Loucy (cell line): Measurements from ENCODE around the gene NDUFS4.

Source experiments
- H2AFZ ChIP-seq: fragments of 200-600 bp; sonication (generic); 2 replicates; pipeline ENCODE4 v1.6.0; 2016; ENCODE audit warnings: antibody characterized with exemption, mild to moderate bottlenecking, low read length, moderate library complexity
- H3F3A ChIP-seq: fragments of 200-600 bp; 2 replicates; pipeline ENCODE4 v1.6.0; 2016; ENCODE audit warnings: antibody characterized with exemption, low read depth, mild to moderate bottlenecking
- H3K27me3 ChIP-seq: fragments of 200-600 bp; sonication (generic); 2 replicates; pipeline ENCODE4 v1.6.1; 2014; ENCODE audit warnings: low read length, mild to moderate bottlenecking; ENCODE audit not compliant: insufficient read depth, poor library complexity, severe bottlenecking
- H3K36me3 ChIP-seq: fragments of 200-600 bp; sonication (generic); 2 replicates; pipeline ENCODE4 v1.6.1; 2016; ENCODE audit warnings: low read length; ENCODE audit not compliant: insufficient read depth
- H3K4me1 ChIP-seq: fragments of 200-600 bp; sonication (generic); 2 replicates; pipeline ENCODE4 v1.5.1; 2014; ENCODE audit warnings: low read length, mild to moderate bottlenecking; ENCODE audit not compliant: insufficient read depth, poor library complexity, severe bottlenecking
- H3K4me2 ChIP-seq: fragments of 200-600 bp; sonication (generic); 2 replicates; pipeline ENCODE4 v1.6.0; 2014; ENCODE audit warnings: antibody characterized with exemption, low read length, low read depth, mild to moderate bottlenecking; ENCODE audit not compliant: poor library complexity, severe bottlenecking
- H3K4me3 ChIP-seq: fragments of 200-600 bp; sonication (generic); 2 replicates; pipeline ENCODE4 v1.5.1; 2014; ENCODE audit warnings: low read length, mild to moderate bottlenecking, mixed read lengths; ENCODE audit not compliant: poor library complexity, severe bottlenecking
- H3K79me2 ChIP-seq: fragments of 200-600 bp; sonication (generic); 2 replicates; pipeline ENCODE4 v1.6.1; 2014; ENCODE audit warnings: low read length; ENCODE audit not compliant: insufficient read depth
- H3K9ac ChIP-seq: fragments of 200-600 bp; sonication (generic); 2 replicates; pipeline ENCODE4 v1.6.0; 2014; ENCODE audit warnings: mild to moderate bottlenecking, low read depth, low read length, moderate library complexity; ENCODE audit not compliant: poor library complexity, severe bottlenecking
- H3K9me2 ChIP-seq: fragments of 200-600 bp; sonication (generic); replicated peaks from 2 replicates; pipeline ENCODE4 v1.6.1; 2016; ENCODE audit warnings: low read depth, low read length, mixed read lengths
- H3K9me3 ChIP-seq: fragments of 200-600 bp; sonication (generic); 2 replicates; pipeline ENCODE4 v1.6.1; 2014; ENCODE audit warnings: mild to moderate bottlenecking, antibody characterized with exemption, low read length, low read depth; ENCODE audit not compliant: insufficient read depth
- H4K20me1 ChIP-seq: fragments of 200-600 bp; sonication (generic); 2 replicates; pipeline ENCODE4 v1.6.0; 2014; ENCODE audit warnings: antibody characterized with exemption, low read length, mild to moderate bottlenecking; ENCODE audit not compliant: insufficient read depth, poor library complexity, severe bottlenecking
- CTCF ChIP-seq: fragments of 200-600 bp; sonication (generic); conservative IDR thresholded peaks from 2 replicates; pipeline ENCODE4 v1.5.1; 2014; ENCODE audit warnings: mild to moderate bottlenecking, antibody characterized with exemption, low read length
- EZH2phosphoT487 ChIP-seq: fragments of 200-600 bp; IDR thresholded peaks from 2 replicates; pipeline ENCODE4 v1.6.1; 2018; ENCODE audit warnings: antibody characterized with exemption, mild to moderate bottlenecking, moderate library complexity, borderline replicate concordance

NDUFS4 gene

GRCh38 chr5:53730943-53731342 lies 170.5 kb downstream of the NDUFS4 start:
- H4K20me1 ChIP-seq: no peaks in the 10 kb centered on the region
- H3K4me3 ChIP-seq: peak overlapping the region; percentile 52
- H3K9ac ChIP-seq: no peak overlapping the region
- no peaks in the 10 kb centered on the region for H3K36me3 ChIP-seq
- H2AFZ ChIP-seq: no peak overlapping the region
- peaks cover 3% of the 10 kb centered on the region; the same call in 1 of the 2 replicates for H3F3A ChIP-seq
- no peaks in the 10 kb centered on the region for H3K27me3 ChIP-seq
- H3K9me2 ChIP-seq: no peaks in the 10 kb centered on the region
- peak overlapping the region; percentile 70 for H3K4me2 ChIP-seq
- no peaks in the 10 kb centered on the region for H3K9me3 ChIP-seq
- peaks cover 51% of the 10 kb centered on the region for H3K4me1 ChIP-seq
- H3K79me2 ChIP-seq: no peaks in the 10 kb centered on the region
- no peak for TF ChIP-seq EZH2phosphoT487
- TF ChIP-seq CTCF: no peak
